CD14-positive monocyte (primary cell): ENCODE results near the gene MDM4. TPM values are rescaled to one million over a fixed set of nuclear protein-coding genes. Genes with fewer than 3 reads are reported as not detected.

ENCODE experiments used
- DNase-seq, 3 donors: peaks; one replicate each; pipeline ENCODE4 v3.0.0-alpha.2; 2011 to 2022
- H2AFZ ChIP-seq: 2 replicates; pipeline ENCODE4 v1.6.0; 2012; ENCODE audit warnings: mild to moderate bottlenecking, low read depth, low read length, inconsistent platforms; ENCODE audit not compliant: insufficient read depth, poor library complexity, severe bottlenecking
- H3K27ac ChIP-seq, 2 donors: 1 replicate in 1 of 2; 2 replicates in 1 of 2; pipeline ENCODE4 v1.5.1; 2012 to 2013; ENCODE audit warnings: low read length in 2 of 2, control low read depth in 1 of 2, inconsistent platforms in 1 of 2, low read depth in 1 of 2, mild to moderate bottlenecking in 1 of 2
- H3K27me3 ChIP-seq, 2 donors: one replicate each; pipeline versions ENCODE4 v1.6.0 to v1.6.1; 2011 to 2013; ENCODE audit warnings: low read length in 2 of 2; ENCODE audit not compliant: control insufficient read depth in 2 of 2, insufficient read depth in 2 of 2
- H3K36me3 ChIP-seq, 2 donors: replicated peaks in 1 of 2; 1 replicate in 1 of 2; 2 replicates in 1 of 2; pipeline versions ENCODE4 v1.5.1 to v1.6.1; 2012 to 2013; ENCODE audit warnings: low read length in 2 of 2, control low read depth in 1 of 2, inconsistent platforms in 1 of 2, mild to moderate bottlenecking in 1 of 2; ENCODE audit not compliant: insufficient read depth in 2 of 2, control insufficient read depth in 1 of 2
- H3K4me1 ChIP-seq, 2 donors: 1 replicate in 1 of 2; 2 replicates in 1 of 2; pipeline versions ENCODE4 v1.5.1 to v1.6.1; 2012 to 2013; ENCODE audit warnings: low read length in 2 of 2, control low read depth in 1 of 2, inconsistent platforms in 1 of 2, mild to moderate bottlenecking in 1 of 2, moderate library complexity in 1 of 2; ENCODE audit not compliant: insufficient read depth in 2 of 2, control insufficient read depth in 1 of 2
- H3K4me2 ChIP-seq: replicated peaks from 2 replicates; pipeline ENCODE3; 2012; ENCODE audit warnings: low read length, moderate library complexity, mild to moderate bottlenecking; ENCODE audit not compliant: poor library complexity, severe bottlenecking; ENCODE audit errors: extremely low read depth
- H3K4me3 ChIP-seq, 3 experiments: fragments of 200-600 bp in 1 of 3; sonication (generic) in 1 of 3; replicated peaks in 1 of 3; 1 replicate in 2 of 3; 2 replicates in 1 of 3; pipeline ENCODE4 v1.5.1; 2011 to 2013; ENCODE audit warnings: low read length in 3 of 3, mild to moderate bottlenecking in 3 of 3, control low read depth in 2 of 3, low read depth in 2 of 3, inconsistent platforms in 1 of 3, moderate library complexity in 1 of 3
- H3K79me2 ChIP-seq: 2 replicates; pipeline ENCODE4 v1.6.0; 2012; ENCODE audit warnings: mild to moderate bottlenecking, control low read depth, inconsistent platforms, low read length, moderate library complexity; ENCODE audit not compliant: insufficient read depth
- H3K9ac ChIP-seq: 2 replicates; pipeline ENCODE4 v1.6.0; 2017; ENCODE audit warnings: low read length, mild to moderate bottlenecking; ENCODE audit not compliant: insufficient read depth, poor library complexity, severe bottlenecking
- H3K9me3 ChIP-seq, 2 donors: replicated peaks in 1 of 2; 1 replicate in 1 of 2; 2 replicates in 1 of 2; pipeline versions ENCODE4 v1.5.1 to v1.6.1; 2012 to 2013; ENCODE audit warnings: low read length in 2 of 2, control low read depth in 1 of 2; ENCODE audit not compliant: control insufficient read depth in 1 of 2, insufficient read depth in 1 of 2
- H4K20me1 ChIP-seq: 2 replicates; pipeline ENCODE4 v1.6.0; 2012; ENCODE audit warnings: mild to moderate bottlenecking, low read length, control low read depth, moderate library complexity; ENCODE audit not compliant: insufficient read depth
- H3K27ac Mint-ChIP-seq, 7 donors: one replicate each; pipeline ENCODE4 v1.8.0; 2020; ENCODE audit warnings: mild to moderate bottlenecking in 7 of 7, mixed read lengths in 7 of 7, moderate library complexity in 6 of 7, inconsistent platforms in 2 of 7
- H3K27me3 Mint-ChIP-seq, 3 donors: one replicate each; pipeline ENCODE4 v1.8.0; 2021 to 2022; ENCODE audit warnings: low read depth in 3 of 3, mild to moderate bottlenecking in 3 of 3, mixed read lengths in 3 of 3, moderate library complexity in 3 of 3, inconsistent platforms in 1 of 3
- H3K36me3 Mint-ChIP-seq, 2 donors: one replicate each; pipeline ENCODE4 v1.8.0; 2020; ENCODE audit warnings: mixed read lengths in 2 of 2, inconsistent platforms in 1 of 2, mild to moderate bottlenecking in 1 of 2
- H3K4me1 Mint-ChIP-seq: one replicate; pipeline ENCODE4 v1.8.0; 2020; ENCODE audit warnings: mild to moderate bottlenecking, mixed read lengths
- H3K4me3 Mint-ChIP-seq, 2 donors: one replicate each; pipeline ENCODE4 v1.8.0; 2020; ENCODE audit warnings: mild to moderate bottlenecking in 2 of 2, mixed read lengths in 2 of 2, moderate library complexity in 1 of 2
- H3K9me3 Mint-ChIP-seq, 7 donors: one replicate each; pipeline ENCODE4 v1.8.0; 2020 to 2022; ENCODE audit warnings: mixed read lengths in 7 of 7, mild to moderate bottlenecking in 6 of 7, moderate library complexity in 6 of 7, inconsistent platforms in 2 of 7
- CTCF ChIP-seq: fragments of 200-600 bp; IDR thresholded peaks from one replicate; pipeline ENCODE4 v1.8.0; 2022; ENCODE audit warnings: antibody characterized with exemption, mild to moderate bottlenecking
- WGBS: methylation state at CpG from one replicate; pipeline ENCODE4 v1.1.5; 2013; ENCODE audit warnings: missing lambda C conversion rate; ENCODE audit not compliant: insufficient coverage; 5-methylcytosine and 5-hydroxymethylcytosine counted together
- intact Hi-C, 2 donors: fragments of 100-400 bp; cut with micrococcal nuclease; formaldehyde crosslinking; loops; one replicate each; pipeline versions ENCODE4 v1.15.0 to v1.15.1; 2023
- polyA plus RNA-seq, 3 donors: library from polyadenylated mRNA; depleted of rRNA in 1 of 3; unstranded in 2 of 3; stranded (reverse) in 1 of 3; fragments of 300-500 nt in 2 of 3; fragments of >200 nt in 1 of 3; fragmentation: Illumina TruSeq in 2 of 3; gene quantifications; 1 replicate in 2 of 3; 2 replicates in 1 of 3; pipeline ENCODE4 v1.2.3, GENCODE V29; 2012 to 2021

MDM4 gene
- polyA plus RNA-seq, 3 donors: 7.8 to 37.0 (median 10.2) TPM

- peaks cover 0 to 2% (median 0%) of the 10 kb centered on the region in 7 donors for H3K9me3 Mint-ChIP-seq
- H2AFZ ChIP-seq: peak overlapping the region; percentile 24
- H3K4me1 Mint-ChIP-seq: peaks cover 28% of the 10 kb centered on the region
- H3K27me3 ChIP-seq: no peaks in the 10 kb centered on the region
- H4K20me1 ChIP-seq: no peaks in the 10 kb centered on the region
- no peak for TF ChIP-seq CTCF
- peaks cover 35 to 57% of the 10 kb centered on the region in 2 donors for H3K36me3 Mint-ChIP-seq
- H3K27ac Mint-ChIP-seq: peak overlapping the region in 6 of 7 donors; percentile 51 to 88 (median 62)
- H3K9me3 ChIP-seq: no peaks in the 10 kb centered on the region
- no peaks in the 10 kb centered on the region for H3K79me2 ChIP-seq
- peaks cover 0 to 3% (median 0%) of the 10 kb centered on the region in 3 donors for H3K27me3 Mint-ChIP-seq
- DNase-seq: no peak
- peak overlapping the region; percentile 79 to 93 for H3K4me3 Mint-ChIP-seq
- H3K27ac ChIP-seq: peak overlapping the region; percentile 21 to 45
- 66% methylated on average over 15 of the region's 18 CpGs for WGBS
- peak overlapping the region; percentile 59 for H3K9ac ChIP-seq
- peaks cover 5 to 38% of the 10 kb centered on the region in 2 donors for H3K36me3 ChIP-seq
- intact Hi-C loops: no loop called here
- H3K4me3 ChIP-seq: peak overlapping the region; percentile 10 to 70 (median 30)
- peaks cover 9 to 18% of the 10 kb centered on the region in 2 donors for H3K4me1 ChIP-seq
- peak overlapping the region; percentile 73 for H3K4me2 ChIP-seq
Observed at GRCh38 chr1:204578867-204579664, 62.9 kb downstream of the MDM4 start.

GRCh38 chr1:204579681-204580080 is 63.5 kb downstream of the MDM4 start:
- no peak overlapping the region for H2AFZ ChIP-seq
- WGBS: 100% methylated on average over 3 of the region's 6 CpGs
- H3K79me2 ChIP-seq: no peaks in the 10 kb centered on the region
- no peak for TF ChIP-seq CTCF
- H3K4me2 ChIP-seq: no peak overlapping the region
- peaks cover 5 to 34% of the 10 kb centered on the region in 2 donors for H3K36me3 ChIP-seq
- no peaks in the 10 kb centered on the region for H4K20me1 ChIP-seq
- peak overlapping the region; percentile 21 to 45 for H3K27ac ChIP-seq
- peaks cover 28% of the 10 kb centered on the region for H3K4me1 Mint-ChIP-seq
- no peak overlapping the region for H3K4me3 ChIP-seq
- peak overlapping the region in 3 of 7 donors; percentile 38 to 63 (median 63) for H3K27ac Mint-ChIP-seq
- H3K9me3 Mint-ChIP-seq: peaks cover 0 to 2% (median 0%) of the 10 kb centered on the region in 7 donors
- no peaks in the 10 kb centered on the region for H3K9me3 ChIP-seq
- no peaks in the 10 kb centered on the region for H3K27me3 ChIP-seq
- no peak for DNase-seq
- H3K4me3 Mint-ChIP-seq: peak overlapping the region in 1 of 2 donors; percentile 1
- peaks cover 30 to 53% of the 10 kb centered on the region in 2 donors for H3K36me3 Mint-ChIP-seq
- H3K4me1 ChIP-seq: peaks cover 9 to 18% of the 10 kb centered on the region in 2 donors
- intact Hi-C loops: no loop called here
- peaks cover 0 to 3% (median 0%) of the 10 kb centered on the region in 3 donors for H3K27me3 Mint-ChIP-seq
- H3K9ac ChIP-seq: no peak overlapping the region
